SK-N-SH treated with all-trans-retinoic acid at 6 μM for 48 hours (cell line): Measurements from ENCODE around the gene CEND1.

ENCODE experiments used
- ATAC-seq: fragments of 200-7000 bp; cut with Tn5 transposase; 3 replicates; pipeline ENCODE4 v1.9.1; 2020; ENCODE audit warnings: mild to moderate bottlenecking, moderate library complexity
- CREB5 ChIP-seq: fragments of 250-450 bp; sonication (Bioruptor Pico); IDR thresholded peaks from 2 replicates; pipeline ENCODE4 v1.5.1; 2020; ENCODE audit warnings: low read depth, mild to moderate bottlenecking, moderate library complexity
- CSDC2 ChIP-seq: fragments of 250-450 bp; sonication (Bioruptor Pico); IDR thresholded peaks from 2 replicates; pipeline ENCODE4 v1.5.0; 2020; ENCODE audit warnings: mild to moderate bottlenecking, moderate library complexity
- CSRNP3 ChIP-seq: fragments of 250-450 bp; sonication (Bioruptor Pico); IDR thresholded peaks from 2 replicates; pipeline ENCODE4 v1.5.1; 2021; ENCODE audit warnings: mild to moderate bottlenecking, moderate library complexity
- ESRRG ChIP-seq: fragments of 250-450 bp; sonication (Bioruptor Pico); IDR thresholded peaks from 2 replicates; pipeline ENCODE4 v1.6.1; 2021; ENCODE audit warnings: mild to moderate bottlenecking
- OSR1 ChIP-seq: fragments of 250-450 bp; sonication (Bioruptor Pico); IDR thresholded peaks from 2 replicates; pipeline ENCODE4 v1.8.0; 2022; ENCODE audit warnings: moderate library complexity, mild to moderate bottlenecking, inconsistent platforms
- PATZ1 ChIP-seq: fragments of 250-450 bp; sonication (Bioruptor Pico); IDR thresholded peaks from 2 replicates; pipeline ENCODE4 v1.8.0; 2020; ENCODE audit warnings: mild to moderate bottlenecking, moderate library complexity, borderline replicate concordance
- POU6F1 ChIP-seq: fragments of 250-450 bp; sonication (Bioruptor Pico); IDR thresholded peaks from 2 replicates; pipeline ENCODE4 v1.8.0; 2021; ENCODE audit warnings: low read depth, mild to moderate bottlenecking, moderate library complexity, borderline replicate concordance
- PPARA ChIP-seq: fragments of 250-450 bp; sonication (Bioruptor Pico); IDR thresholded peaks from 2 replicates; pipeline ENCODE4 v1.5.0; 2020; ENCODE audit warnings: mild to moderate bottlenecking, borderline replicate concordance
- RARB ChIP-seq: fragments of 250-450 bp; sonication (Bioruptor Pico); IDR thresholded peaks from 2 replicates; pipeline ENCODE4 v1.8.0; 2021; ENCODE audit warnings: mild to moderate bottlenecking, moderate library complexity
- SNAI2 ChIP-seq: fragments of 250-450 bp; sonication (Bioruptor Pico); IDR thresholded peaks from 2 replicates; pipeline ENCODE4 v1.5.0; 2020; ENCODE audit warnings: mild to moderate bottlenecking, moderate library complexity
- TOX ChIP-seq: fragments of 250-450 bp; sonication (Bioruptor Pico); IDR thresholded peaks from 2 replicates; pipeline ENCODE4 v1.8.0; 2021; ENCODE audit warnings: mild to moderate bottlenecking, moderate library complexity, borderline replicate concordance
- TSHZ2 ChIP-seq: fragments of 250-450 bp; sonication (Bioruptor Pico); IDR thresholded peaks from 2 replicates; pipeline ENCODE4 v1.5.0; 2020; ENCODE audit warnings: mild to moderate bottlenecking, moderate library complexity
- ZC3H10 ChIP-seq: fragments of 250-450 bp; sonication (Bioruptor Pico); IDR thresholded peaks from 2 replicates; pipeline ENCODE4 v1.5.1; 2021; ENCODE audit warnings: mild to moderate bottlenecking, moderate library complexity
- ZNF565 ChIP-seq: fragments of 450-650 bp; formaldehyde crosslinking; conservative IDR thresholded peaks from 2 replicates; pipeline ENCODE4 v1.5.0; 2020; ENCODE audit warnings: low read depth, mild to moderate bottlenecking, moderate library complexity

CEND1 gene

GRCh38 chr11:836700-837099 lies 46.8 kb upstream of the CEND1 start (continued):
- no peak for TF ChIP-seq TSHZ2 (CRISPR knock-in tag)
- TF ChIP-seq ZC3H10 (CRISPR knock-in tag) = no peak
- TF ChIP-seq SNAI2 (CRISPR knock-in tag) = no peak
- no peak for TF ChIP-seq PATZ1

- TF ChIP-seq TOX (CRISPR knock-in tag) (no peak), OSR1 (no peak), ESRRG (CRISPR knock-in tag) (no peak), CSRNP3 (CRISPR knock-in tag) (no peak)
- ATAC-seq = no peak
Measured at GRCh38 chr11:836274-836673, 46.4 kb upstream of the CEND1 start.

GRCh38 chr11:834371-835316 lies 44.8 kb upstream of the CEND1 start:
- ATAC-seq = peak; percentile 68
- no peak for TF ChIP-seq PPARA (CRISPR knock-in tag)
- TF ChIP-seq POU6F1 (CRISPR knock-in tag) = no peak
- no peak for TF ChIP-seq RARB (CRISPR knock-in tag)
- 0 out of 2 replicates have a peak, but pooled peaks have one; percentile 24 for TF ChIP-seq CSDC2
- TF ChIP-seq CREB5 (CRISPR knock-in tag) = peak; percentile 54; the same call in 1 of the 2 replicates
- TF ChIP-seq OSR1 = no peak
- TF ChIP-seq CSRNP3 (CRISPR knock-in tag) = no peak
- no peak; the same call in 1 of the 2 replicates for TF ChIP-seq PATZ1
- TF ChIP-seq ZNF565 = 0 out of 2 replicates have a peak, but pooled peaks have one; percentile 3
